NCI-H2196 (cell line): ENCODE results near the gene TENT5C.

Source experiments
- DNase-seq: peaks from one replicate; lab custom pipeline; 2025; ENCODE audit not compliant: unreplicated experiment; lab: John Stamatoyannopoulos, UW

TENT5C gene

GRCh38 chr1:117590273-117590925 lies 15.4 kb upstream of the TENT5C start:
- DNase-seq: peak; percentile 12

GRCh38 chr1:117591252-117591651 lies 14.6 kb upstream of the TENT5C start:
- DNase-seq: no peak

- DNase-seq: peak; percentile 30
These were observed 13.7 kb upstream of the TENT5C start for GRCh38 chr1:117592155-117592554.

GRCh38 chr1:117594261-117594990 lies 11.4 kb upstream of the TENT5C start:
- no peak for DNase-seq

GRCh38 chr1:117596023-117596720 lies 9.7 kb upstream of the TENT5C start:
- DNase-seq: no peak

GRCh38 chr1:117598489-117598888 lies 7.4 kb upstream of the TENT5C start:
- no peak for DNase-seq

GRCh38 chr1:117599286-117600221 lies 6.3 kb upstream of the TENT5C start:
- no peak for DNase-seq

- no peak for DNase-seq
These were observed 5.4 kb upstream of the TENT5C start for GRCh38 chr1:117600325-117600943.

GRCh38 chr1:117600966-117601365 lies 4.9 kb upstream of the TENT5C start:
- DNase-seq: no peak

GRCh38 chr1:117602862-117603261 lies 3.0 kb upstream of the TENT5C start:
- DNase-seq: no peak

GRCh38 chr1:117605164-117605773 lies 579 bp upstream of the TENT5C start:
- no peak for DNase-seq

- DNase-seq: no peak
These were observed 992 bp downstream of the TENT5C start for GRCh38 chr1:117606649-117607430.

GRCh38 chr1:117607471-117607870 lies 1.6 kb downstream of the TENT5C start:
- DNase-seq: no peak

GRCh38 chr1:117608115-117608615 lies 2.3 kb downstream of the TENT5C start:
- DNase-seq: no peak

GRCh38 chr1:117608758-117609157 lies 2.9 kb downstream of the TENT5C start:
- no peak for DNase-seq

- DNase-seq: no peak
These were observed 3.6 kb downstream of the TENT5C start for GRCh38 chr1:117609471-117609911.

- no peak for DNase-seq
These were observed 4.2 kb downstream of the TENT5C start for GRCh38 chr1:117610036-117610435.

- no peak for DNase-seq
These were observed 5.3 kb downstream of the TENT5C start for GRCh38 chr1:117611121-117611601.
